Muscle of arm (tissue), 14 donors: ENCODE results near the gene CDC45. TPM values are rescaled to one million over a fixed set of nuclear protein-coding genes. Genes with fewer than 3 reads are reported as not detected.
"Not testable (repeated sequence)": the region's sequence is repeated elsewhere in the genome, so short reads cannot be mapped to it uniquely, and the experiment has no call there.

ENCODE experiments used
- DNase-seq: peaks from one replicate; pipeline ENCODE4 v3.0.0-alpha.2; 2013
- long read RNA-seq, 11 donors: transcript quantifications; one replicate each; lab custom pipeline, GENCODE V29; 2026
- polyA plus RNA-seq, 12 donors: library from polyadenylated mRNA; unstranded; fragments of 120-200 nt; gene quantifications; one replicate each; pipeline ENCODE4 v1.2.1, GENCODE V29; 2013; ENCODE audit not compliant: insufficient read length in 12 of 12

Gene CDC45, protein sequence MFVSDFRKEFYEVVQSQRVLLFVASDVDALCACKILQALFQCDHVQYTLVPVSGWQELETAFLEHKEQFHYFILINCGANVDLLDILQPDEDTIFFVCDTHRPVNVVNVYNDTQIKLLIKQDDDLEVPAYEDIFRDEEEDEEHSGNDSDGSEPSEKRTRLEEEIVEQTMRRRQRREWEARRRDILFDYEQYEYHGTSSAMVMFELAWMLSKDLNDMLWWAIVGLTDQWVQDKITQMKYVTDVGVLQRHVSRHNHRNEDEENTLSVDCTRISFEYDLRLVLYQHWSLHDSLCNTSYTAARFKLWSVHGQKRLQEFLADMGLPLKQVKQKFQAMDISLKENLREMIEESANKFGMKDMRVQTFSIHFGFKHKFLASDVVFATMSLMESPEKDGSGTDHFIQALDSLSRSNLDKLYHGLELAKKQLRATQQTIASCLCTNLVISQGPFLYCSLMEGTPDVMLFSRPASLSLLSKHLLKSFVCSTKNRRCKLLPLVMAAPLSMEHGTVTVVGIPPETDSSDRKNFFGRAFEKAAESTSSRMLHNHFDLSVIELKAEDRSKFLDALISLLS
- 10 to 100 TPM in 4 of 12 donors, 1 to 10 TPM in 6, not detected in 2; 5.0 to 18.3 (median 9.4) TPM for polyA plus RNA-seq
- long read RNA-seq, donor 1, partial matches to known transcripts: 0 of 2 reads
- long read RNA-seq, donor 1, other reads (novel, unspliced or antisense): 0 of 2 reads
- long read RNA-seq, donor 2, partial matches to known transcripts: 0 of 3 reads
- long read RNA-seq, donor 2, other reads (novel, unspliced or antisense): 0 of 3 reads
- long read RNA-seq, donor 3: 0 reads
- long read RNA-seq, donor 4, partial matches to known transcripts: 0 of 1 reads
- long read RNA-seq, donor 4, other reads (novel, unspliced or antisense): 0 of 1 reads
- long read RNA-seq, donor 5, partial matches to known transcripts: 0 of 2 reads
- long read RNA-seq, donor 5, other reads (novel, unspliced or antisense): 0 of 2 reads
- long read RNA-seq, donor 6: 0 reads
- long read RNA-seq, donor 7, partial matches to known transcripts: 0 of 1 reads
- long read RNA-seq, donor 7, other reads (novel, unspliced or antisense): 0 of 1 reads
- long read RNA-seq, donor 8, partial matches to known transcripts: 0 of 1 reads
- long read RNA-seq, donor 8, other reads (novel, unspliced or antisense): 0 of 1 reads
- long read RNA-seq, donor 9: 0 reads
- long read RNA-seq, donor 10: 0 reads
- long read RNA-seq, donor 11, partial matches to known transcripts: 0 of 1 reads
- long read RNA-seq, donor 11, other reads (novel, unspliced or antisense): 0 of 1 reads

DNA sequence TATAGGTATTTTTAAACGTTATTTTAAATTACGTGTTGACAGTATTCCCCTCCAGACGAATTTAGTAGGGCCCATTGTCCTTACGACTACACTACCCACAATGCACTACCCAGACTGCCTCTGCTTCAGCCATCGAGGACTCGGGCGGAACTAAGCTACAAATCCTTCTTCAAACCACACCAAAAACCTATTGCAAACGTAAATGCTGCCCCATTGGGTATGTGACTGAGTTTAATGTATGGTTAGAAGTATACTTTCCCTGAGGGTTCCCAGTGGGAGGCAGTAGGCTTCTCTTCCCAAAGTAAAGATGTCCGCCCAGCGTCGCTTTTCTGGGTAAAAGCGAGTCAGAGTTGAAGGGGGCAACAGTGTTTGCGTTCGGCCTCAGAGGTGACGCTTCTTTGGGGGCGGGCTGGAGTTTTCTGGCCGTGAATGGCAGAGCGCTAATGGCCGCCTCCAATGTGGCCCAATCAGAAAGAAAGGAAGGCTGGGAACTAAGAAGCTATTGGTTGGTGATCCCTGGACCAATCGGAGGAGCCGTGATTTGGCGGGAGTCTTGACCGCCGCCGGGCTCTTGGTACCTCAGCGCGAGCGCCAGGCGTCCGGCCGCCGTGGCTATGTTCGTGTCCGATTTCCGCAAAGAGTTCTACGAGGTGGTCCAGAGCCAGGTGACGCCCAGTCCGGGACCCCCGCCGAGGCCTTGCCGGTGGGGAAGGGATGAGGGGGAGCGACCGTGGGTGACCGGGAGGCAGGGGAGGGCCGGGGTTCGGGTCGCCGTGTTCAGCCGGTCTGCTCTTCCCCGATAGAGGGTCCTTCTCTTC lies at the start of gene CDC45:
Gene CDC45 (plus strand): TSS at position 566 of the 818 bp plus-strand sequence. CDS start 49 bp downstream, at position 615.
- DNase-seq: peak; percentile 98

DNA sequence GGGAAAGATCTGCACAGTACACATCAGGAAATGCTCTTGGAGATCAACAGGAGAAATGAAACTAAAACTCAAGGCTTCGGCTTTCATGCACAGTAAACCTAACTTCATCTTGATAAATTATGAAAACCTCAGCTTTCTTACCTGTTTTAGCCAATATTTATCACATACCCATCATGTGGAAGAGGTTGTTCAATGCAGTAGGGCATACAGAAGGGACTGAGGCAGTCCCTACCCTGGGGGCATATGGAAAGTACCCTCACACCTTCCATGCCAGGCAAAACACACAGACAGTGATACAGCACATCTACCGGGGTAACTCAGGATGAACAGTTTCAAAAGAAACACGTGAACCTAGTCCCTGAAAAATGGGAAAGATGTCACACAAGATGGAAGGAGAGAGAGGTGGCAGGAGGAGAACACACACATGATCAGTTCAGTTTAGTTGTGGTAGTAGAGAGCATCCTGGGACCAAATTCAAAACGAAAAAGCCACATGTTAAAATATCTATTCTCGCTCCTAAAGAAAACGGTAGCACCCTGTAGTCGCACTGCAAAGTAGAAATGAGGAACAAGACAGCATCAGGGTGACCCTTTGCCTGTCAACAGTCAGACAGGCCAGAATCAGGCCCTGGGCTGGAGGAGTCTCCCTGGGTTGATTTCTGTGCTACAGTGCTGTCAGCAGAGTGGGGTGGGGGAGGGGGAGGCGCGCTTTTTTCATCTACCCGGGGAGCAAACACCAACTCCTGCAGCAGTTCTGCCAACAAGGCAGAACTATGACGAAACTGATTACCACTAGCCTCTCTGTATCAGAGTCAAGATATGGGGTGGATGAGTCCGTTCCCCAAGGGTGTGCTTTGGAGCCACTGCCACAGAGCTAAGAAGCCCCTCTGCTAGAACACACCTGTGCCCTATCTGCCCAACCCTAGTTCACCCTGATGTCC lies 49.5 kb upstream of the CDC45 start:
- no peak for DNase-seq

DNA sequence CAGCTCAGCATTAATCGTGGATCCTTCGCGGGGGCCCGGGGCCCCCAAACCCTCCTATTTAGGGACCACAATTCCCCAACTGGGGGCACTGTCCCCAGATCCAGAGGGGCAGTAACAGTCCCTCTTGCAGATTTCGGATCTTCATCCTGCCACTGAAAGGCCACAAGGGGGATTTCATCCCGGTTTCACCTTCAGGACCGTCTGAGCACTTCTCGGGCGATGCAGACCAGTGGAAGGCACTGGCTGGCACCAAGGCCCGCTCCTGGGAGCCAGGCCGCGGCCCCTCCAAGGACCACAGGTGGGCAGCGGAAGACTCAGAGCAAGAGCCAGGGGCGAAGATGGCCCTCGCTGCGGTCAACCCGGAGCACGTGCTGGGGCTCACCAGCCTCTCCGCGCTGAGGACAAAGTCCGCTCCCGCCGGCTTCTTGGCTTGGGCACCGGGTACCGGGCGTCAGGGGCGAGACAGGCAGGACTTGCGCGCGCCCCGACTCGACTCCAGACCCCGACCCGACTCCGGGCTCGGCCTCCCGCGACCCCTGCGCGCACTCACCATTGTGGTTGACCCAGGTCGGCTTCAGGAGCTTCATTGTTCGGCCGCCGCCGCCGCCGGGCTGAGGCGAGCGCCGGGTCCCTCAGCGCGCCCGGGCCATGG lies 48.7 kb upstream of the CDC45 start:
- DNase-seq: no peak

DNA sequence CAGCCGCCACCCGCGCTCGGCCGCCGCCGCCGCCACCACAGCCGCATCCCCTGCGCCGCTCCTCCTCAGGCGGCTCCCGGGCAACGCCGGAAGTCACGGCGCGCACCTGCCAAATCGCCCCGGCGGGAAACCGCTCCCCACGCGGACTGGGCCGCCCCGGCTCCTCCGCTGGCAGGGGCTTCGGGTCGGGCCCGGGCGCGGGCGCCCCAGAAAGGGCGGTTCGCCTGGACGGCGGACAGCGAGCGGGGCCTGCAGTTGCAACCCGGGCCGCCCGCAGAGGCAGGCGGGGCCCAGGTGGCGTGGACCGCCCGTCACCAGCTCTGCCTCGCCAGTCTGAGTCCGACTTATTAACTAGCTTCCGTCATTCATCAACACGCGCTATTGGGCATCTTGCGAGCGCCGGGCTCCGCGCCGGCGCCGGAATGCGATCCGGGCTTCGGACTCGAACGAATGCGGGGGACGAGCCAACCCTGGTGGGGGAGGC lies 48.0 kb upstream of the CDC45 start, which contains the start of gene HIRA:
Gene HIRA (minus strand): TSS at position 85 of the 484 bp plus-strand sequence. CDS start 257 bp downstream, outside the sequence.
- peak; percentile 82 for DNase-seq

DNA sequence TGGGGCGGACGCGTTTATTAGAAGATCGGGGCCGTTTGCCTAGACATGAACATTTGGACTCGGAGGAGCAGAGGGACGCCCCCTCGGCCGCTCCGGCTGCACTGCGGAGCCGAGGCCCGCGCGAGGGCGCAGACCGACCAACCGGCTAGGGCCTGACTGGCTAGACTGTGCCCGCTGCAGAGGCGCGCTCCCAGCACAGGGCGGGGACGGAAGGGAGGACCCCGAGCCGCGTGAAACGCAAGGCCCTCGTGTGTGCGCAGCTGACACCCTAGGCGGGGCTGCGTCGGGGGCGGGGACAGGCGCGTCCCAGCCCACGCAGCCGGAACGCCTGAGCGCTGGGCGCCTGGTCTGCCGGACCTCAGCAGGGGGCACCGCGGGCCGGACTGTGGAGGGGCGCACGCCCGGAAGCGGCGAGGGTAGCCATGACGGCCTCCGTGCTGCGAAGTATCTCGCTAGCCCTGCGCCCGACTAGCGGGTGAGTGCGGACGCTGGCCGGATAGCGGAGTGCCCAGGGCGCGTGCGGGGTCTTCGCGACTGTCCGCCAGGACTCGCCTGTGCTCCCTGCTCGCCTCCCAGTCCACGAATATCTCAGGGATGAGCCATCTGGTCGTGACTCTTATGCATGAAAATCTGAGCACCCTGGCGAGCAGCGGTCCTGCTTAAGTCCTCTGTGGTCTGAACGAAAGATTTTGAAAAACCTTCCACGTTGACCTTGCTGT lies 47.4 kb upstream of the CDC45 start, which contains the start of gene MRPL40:
Gene MRPL40 (plus strand): TSS at position 413 of the 719 bp plus-strand sequence. CDS start 10 bp downstream, at position 423.
- peak; percentile 95 for DNase-seq

DNA sequence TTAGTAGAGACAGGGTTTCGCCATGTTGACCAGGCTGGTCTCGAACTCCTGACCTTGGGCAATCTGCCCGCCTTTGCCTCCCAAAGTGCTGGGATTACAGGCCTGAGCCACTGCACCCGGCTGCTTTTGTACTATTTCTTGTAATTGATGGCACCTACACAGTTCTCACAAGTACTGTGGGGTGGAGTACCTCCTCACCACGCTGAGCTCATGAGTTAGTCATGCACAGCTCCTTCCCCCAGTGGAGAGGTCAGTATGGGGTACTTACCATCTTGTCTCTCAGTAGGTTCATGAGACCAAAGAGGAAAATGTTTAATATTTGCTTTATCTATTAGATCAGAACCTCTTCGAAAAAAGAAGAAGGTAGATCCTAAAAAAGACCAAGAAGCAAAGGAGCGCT lies 45.3 kb upstream of the CDC45 start:
- DNase-seq: no peak

DNA sequence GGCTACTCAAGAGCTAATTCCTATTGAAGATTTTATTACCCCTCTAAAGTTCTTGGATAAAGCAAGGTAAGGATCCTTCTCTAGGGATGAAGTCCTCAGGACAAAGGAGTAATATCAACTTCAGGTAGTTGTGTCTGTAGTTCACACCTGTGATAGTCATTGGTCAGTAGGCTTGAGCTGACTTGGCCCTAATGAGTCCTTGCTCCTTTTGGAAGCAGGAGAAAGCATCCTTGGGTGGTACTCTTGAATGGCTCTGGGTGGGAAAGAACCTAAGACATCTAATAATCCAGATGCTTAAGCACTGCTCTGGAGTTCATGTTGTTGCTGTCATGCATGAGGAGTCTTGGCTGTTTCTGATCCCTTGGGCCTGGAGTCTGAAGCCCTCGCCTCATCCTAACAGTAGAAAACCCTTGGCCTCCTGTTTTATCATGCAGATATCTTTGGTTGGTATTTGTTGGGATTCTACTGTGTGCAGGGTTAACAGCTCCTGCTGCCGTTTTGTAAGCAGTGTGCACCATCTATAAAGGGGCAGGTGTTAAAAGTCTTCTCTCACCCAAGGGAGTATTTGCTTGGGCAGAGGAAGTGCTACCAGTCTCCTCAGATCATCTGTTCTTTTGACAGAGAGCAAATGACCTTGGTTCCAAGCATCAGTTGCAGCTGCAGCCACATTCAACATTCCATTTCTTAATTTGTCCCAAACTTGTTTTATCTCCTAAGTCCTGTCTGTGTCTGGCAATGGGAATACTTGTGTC lies 44.7 kb upstream of the CDC45 start:
- no peak for DNase-seq

DNA sequence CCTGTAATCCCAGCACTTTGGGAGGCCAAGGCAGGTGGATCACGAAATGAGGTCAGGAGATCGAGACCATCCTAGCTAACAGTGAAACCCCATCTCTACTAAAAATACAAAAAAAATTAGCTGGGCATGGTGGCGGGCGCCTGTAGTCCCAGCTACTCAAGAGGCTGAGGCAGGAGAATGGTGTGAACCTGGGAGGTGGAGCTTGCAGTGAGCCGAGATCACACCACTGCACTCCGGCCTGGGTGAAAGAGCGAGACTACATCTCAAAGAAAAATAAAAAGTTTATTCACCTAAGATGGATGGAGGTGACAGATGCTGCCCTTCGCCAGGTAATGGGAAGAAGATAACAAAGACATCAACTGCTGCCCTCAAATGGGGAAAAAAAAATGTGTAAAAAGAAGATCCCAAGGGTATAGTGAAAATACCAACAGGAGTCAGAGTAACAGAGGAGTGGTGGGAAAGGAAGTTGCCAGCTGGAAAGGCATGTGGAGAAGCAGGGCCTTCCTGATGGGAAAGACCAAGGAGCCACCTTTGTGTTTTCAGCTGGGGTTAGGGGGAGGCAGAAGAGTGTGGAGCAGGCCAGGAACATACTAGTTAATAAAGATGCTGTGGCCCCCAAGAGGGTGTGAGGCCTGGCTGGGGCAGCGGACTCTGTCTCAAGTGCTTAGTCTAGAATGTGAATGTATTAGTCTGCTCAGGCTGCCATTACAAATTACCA lies 43.1 kb upstream of the CDC45 start:
- not testable (repeated sequence) for DNase-seq

DNA sequence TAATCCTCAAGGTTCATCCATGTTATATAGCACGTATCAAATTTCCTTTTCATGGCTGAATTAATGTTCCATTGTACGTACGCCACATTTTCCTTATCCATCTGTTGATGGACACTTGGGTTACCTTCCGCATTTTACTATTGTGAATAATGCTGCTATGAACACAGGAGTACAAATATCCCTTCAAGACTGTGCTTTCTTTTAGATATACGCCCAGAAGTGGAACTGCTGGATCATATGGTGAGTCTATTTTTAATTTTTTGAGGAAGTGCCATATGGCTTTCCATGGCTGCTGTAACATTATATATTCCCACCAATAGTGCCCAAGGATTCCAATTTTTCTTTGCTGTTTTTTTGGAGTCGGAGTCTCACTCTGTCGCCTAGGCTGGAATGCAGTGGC lies 41.4 kb upstream of the CDC45 start:
- DNase-seq: no peak

DNA sequence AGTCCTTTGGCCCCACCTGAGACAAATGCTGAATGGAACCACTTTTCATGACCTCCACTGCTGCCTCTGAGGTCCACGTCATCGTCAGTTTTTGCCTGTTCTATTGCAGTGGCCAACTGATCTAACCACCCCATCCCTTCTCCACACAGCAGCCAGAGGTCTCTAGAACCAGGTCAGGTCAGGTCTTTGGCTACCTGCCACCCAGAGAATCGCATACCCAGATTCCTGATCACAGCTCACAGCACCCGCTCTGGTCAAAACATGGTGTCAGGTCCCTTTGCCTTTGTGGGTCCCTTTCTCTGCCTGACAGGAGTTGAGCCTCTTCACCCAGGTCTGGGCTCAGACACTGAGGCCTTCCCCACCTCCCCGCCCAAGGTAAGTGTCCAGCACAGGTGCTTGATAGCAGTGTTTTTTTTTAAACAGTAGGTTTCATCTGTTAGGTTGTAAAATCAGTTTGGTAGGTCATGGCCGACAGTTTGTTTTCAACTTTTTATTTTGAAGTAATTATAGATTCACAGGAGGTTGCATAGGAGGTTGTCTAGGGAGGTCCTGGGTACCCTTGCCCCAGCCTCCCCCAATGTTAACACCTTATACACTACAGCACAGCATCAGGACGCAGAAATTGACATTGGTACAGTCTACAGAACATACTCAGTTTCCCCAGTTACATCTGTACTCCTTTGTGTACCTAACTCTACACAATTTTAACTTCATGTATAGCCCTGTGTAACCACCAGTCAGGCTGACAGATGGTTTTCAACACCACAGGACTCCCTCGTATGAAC lies 39.1 kb upstream of the CDC45 start:
- DNase-seq: no peak

DNA sequence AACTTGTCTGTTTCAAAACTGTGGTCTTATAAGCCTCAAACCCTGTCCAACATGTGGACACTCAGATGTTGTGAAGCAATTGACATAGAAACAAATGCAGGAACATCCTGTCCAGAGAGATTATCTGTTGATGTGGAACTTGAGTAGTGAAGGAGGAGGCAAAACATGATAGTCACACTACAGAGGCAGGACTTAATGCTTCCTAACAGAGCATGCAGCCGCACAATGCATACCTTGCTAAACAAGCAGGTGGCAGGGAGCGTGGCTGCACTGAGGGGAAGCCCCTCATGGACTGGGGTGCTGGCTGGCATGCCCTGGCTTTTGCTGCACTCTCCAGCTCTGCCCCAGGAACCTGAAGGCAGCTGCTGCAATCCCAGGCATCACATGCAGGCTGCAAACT lies 37.6 kb upstream of the CDC45 start:
- no peak for DNase-seq

DNA sequence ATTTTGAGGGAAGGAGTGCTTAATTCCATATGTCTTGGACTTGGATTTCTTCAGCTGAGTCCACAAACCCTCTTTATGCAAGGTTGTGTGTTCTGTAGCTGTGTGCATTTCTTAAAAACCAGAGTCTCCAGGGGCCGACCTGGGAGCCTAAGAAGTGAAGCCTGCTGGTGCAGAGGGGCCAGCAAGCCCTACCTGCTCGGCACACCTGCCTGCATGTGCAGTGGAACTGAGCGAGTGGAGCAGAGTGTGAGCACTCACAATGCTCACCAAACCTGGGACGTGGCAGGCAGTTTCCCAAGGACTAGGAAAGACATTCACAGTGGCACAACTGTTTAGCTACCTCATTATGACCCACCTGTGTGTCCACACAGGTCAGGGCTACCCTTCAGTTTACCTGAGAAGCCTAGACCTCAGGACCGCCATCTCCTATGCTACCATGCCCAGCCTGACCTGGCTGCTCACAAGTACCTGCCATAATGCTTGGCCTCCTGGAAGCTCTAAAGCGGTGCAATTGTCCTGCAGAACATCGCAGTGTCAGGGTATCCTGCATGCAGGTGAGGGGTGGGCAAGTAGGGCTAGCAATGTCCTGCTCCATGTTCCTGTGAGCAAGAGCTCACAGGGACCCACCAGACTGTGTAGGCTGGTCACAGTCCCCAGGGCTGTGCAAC lies 36.0 kb upstream of the CDC45 start:
- no peak for DNase-seq

DNA sequence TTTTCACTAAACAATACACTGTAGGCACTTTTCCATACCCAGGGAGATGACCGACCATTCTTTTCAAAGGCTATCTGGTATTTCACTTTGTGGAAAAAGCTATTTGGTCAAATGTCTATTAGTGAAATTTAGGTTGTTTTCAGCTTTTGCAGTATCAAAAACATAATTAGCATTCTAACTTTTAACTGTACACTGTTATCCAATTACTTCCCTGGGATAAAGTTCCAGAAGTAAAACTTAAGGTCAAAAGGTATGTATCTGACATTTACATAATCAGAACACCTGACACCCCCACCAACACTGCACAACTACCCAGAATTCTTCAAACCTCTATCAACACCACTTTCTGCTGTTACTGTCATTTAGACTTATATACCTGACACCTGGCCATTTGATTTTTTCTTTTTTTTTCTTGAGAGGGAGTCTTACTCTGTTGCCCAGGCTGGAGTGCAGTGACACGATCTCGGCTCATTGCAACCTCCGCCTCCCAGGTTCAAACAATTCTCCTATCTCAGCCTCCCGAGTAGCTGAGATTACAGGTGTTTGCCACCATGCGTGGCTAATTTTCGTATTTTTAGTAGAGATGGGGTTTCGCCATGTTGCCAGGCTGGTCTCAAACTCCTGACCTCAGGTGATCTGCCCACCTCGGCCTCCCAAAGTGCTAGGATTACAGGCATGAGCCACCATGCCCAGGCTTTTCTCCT lies 34.3 kb upstream of the CDC45 start:
- not testable (repeated sequence) for DNase-seq

DNA sequence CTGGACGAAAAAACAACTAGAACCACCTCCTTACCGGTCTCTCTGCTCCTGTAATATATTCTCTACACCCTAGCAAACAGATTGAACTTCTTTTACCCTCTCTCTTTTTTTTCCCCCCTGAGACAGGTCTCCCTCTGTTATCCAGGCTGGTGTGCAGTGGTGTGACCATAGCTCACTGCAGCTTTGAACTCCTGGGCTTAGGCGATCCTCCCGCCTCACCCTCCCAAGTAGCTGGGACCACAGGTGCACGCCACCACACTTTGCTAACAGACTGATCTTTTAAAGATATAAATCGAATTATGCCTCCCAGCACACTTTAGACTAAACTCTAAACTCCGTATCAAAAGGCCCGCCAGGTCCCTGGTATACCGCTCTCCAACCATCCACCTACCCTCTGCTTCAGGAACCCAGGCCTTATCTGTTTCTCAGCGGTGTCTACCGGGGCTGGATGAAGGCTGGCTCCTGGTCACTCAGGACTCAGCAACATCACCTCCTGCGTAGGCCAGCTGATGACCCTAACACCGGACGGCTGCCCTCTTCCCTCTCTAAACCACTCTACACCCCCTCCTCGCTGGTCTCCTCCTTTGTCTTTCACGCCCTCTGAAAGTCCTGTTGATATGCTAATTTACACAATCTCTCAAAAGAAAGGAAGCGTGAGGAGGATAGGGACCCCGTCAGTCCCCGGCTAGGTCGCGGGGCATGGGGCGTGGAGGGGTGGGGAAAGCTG lies 33.0 kb upstream of the CDC45 start:
- DNase-seq: no peak
